ENCODE results near the gene FLT3LG.

GRCh38 chr19:49431330-49431749, 42.7 kb upstream of the FLT3LG start:
- TF ChIP-seq CTCF (conservative IDR thresholded peaks at IDR 0.05) (no peak), EZH2 (IDR thresholded peaks at IDR 0.05; ENCODE audit: low read depth) (no peak)
